GM10266 (cell line): ENCODE data around the gene MACROD2.

Experiments
- DNase-seq: peaks from one replicate; pipeline ENCODE4 v3.0.0; 2012; ENCODE audit errors: extremely low spot score
- TF ChIP-seq, protein P1 (sequence below): IDR thresholded peaks from 2 replicates; pipeline ENCODE4 v1.5.1; 2012; ENCODE audit warnings: mild to moderate bottlenecking, low read depth; ENCODE audit not compliant: control insufficient read depth, insufficient read depth; ENCODE audit errors: missing control alignments

MACROD2 gene

DNA sequence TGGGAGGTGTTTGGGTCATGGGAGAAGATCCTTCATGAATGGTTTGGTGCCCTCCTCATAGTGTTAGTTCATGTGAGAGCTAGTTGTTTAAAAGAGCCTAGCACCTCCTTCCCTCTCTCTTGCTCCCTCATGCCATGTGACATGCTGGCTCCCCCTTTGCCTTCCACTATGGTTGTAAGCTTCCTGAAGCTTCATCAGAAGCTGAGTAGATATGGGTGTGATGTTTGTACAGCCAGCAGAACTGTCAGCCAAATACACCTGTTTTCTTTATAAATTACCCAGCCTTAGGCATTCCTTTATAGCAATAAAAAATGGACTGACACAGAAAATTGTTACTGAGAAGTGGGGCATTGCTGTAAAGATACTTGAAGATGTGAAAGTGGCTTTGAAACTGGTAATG is 1073.2 kb downstream of the MACROD2 start:
- TF ChIP-seq, protein P1, sequence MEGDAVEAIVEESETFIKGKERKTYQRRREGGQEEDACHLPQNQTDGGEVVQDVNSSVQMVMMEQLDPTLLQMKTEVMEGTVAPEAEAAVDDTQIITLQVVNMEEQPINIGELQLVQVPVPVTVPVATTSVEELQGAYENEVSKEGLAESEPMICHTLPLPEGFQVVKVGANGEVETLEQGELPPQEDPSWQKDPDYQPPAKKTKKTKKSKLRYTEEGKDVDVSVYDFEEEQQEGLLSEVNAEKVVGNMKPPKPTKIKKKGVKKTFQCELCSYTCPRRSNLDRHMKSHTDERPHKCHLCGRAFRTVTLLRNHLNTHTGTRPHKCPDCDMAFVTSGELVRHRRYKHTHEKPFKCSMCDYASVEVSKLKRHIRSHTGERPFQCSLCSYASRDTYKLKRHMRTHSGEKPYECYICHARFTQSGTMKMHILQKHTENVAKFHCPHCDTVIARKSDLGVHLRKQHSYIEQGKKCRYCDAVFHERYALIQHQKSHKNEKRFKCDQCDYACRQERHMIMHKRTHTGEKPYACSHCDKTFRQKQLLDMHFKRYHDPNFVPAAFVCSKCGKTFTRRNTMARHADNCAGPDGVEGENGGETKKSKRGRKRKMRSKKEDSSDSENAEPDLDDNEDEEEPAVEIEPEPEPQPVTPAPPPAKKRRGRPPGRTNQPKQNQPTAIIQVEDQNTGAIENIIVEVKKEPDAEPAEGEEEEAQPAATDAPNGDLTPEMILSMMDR: no peak
- DNase-seq: no peak

DNA sequence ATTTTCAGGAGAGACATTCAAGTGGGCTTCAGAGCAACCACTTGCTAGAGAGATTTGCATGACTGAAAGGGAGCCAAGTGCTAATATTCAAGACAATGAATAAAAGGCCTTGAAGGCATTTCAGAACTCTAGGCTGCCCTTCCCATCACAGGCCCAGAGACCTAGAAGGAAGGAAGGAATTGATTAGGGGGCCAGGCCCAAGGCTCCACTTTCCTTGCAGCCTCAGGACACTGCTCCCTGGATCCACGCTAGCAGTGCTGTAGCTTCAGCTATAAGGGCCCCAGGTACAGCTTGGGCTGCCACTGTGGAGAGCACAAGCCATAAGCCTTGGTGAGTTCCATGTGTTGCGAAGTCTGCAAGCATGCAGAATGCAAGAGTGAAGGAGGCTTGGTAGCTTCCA is 1074.0 kb downstream of the MACROD2 start:
- TF ChIP-seq, protein P1: no peak
- DNase-seq: no peak

DNA sequence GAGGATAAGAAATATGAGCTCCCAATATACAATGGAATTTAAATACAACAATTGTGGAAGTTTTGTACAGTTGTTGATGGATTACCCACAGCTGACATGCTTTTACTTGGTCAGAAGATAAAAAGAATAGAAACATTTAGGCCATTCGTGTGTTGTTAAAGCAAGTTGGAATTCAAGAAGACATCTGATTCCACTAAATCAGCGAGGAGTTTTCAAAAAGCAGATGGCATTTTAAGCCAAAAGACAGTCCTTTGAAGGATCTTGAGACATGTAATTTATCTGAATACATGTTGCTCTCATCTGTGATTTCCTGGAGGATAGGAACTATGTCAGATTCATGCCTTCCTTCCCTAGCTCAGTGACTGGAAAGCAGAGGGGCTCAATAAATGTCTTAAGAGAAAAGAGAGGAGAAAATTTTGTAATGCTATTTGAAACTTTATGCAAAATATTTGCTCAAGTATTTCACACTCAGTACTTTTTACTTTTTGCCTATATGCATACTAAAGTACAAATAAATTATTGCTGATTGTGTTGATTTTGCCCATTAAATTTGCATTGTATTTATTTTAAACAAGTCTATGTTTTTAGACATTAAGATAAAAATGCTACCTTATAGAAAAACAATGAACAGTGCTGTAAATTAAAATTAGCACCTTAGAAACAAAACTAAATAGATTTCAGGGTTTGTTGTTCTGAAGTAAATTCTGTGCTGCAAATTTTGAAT is 1075.9 kb downstream of the MACROD2 start:
- TF ChIP-seq, protein P1: no peak
- no peak for DNase-seq

DNA sequence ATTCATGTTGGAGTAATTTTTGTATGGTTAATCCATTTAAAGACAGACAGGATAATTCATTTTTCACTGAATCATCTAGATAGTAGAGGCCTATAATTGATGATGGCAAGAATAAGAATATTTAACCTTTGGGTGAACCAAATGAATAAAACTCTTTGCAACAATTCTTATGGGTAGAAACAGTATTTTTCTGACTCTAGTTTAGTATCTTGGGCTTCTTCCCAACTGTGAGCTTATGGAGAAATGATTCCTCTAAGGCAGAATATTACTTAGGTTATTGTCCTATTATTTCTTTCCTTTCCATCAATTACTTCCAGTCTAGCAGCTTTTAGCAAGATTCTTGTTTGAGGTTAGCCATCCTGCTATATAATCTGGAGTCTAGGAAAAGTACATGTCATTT is 1077.0 kb downstream of the MACROD2 start:
- TF ChIP-seq, protein P1: no peak
- DNase-seq: no peak

DNA sequence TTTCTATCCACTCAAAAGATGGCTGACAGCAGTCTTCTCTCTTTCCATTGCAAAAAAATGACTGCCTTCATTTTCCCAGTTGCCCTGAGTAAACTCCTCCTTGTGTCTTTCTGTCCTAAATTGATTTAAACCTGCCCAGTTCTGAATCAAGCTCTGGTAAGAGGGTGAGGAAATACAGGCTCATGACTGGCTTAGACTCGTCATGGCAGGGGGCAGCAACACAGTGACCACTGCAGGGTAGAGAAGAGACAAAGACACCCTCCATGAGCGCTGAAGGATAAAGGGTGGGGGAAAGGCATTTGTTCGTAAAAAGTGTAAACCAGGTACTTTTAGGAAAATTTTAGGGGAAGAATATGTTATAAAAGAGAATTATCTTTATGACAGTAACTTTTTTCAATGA is 1080.3 kb downstream of the MACROD2 start:
- DNase-seq: no peak
- TF ChIP-seq, protein P1: no peak

DNA sequence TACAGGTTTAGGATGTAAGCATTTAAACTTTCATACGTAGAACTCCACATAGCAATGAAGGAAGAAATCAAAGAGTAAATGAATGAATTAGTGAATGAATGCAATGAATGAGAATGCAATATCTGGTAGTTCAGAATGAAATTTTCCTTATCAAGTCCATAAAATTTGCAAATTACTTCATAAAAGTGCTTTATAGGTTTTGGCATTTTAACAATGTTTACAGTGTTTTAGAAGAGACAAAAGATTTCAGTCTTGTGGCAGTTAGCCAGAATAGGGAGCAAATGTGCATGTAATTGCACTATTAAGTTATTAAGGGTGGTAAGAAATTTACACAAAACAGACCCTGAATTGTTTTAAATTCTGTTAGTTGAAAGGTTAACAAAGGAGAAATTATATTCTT is 1081.5 kb downstream of the MACROD2 start:
- TF ChIP-seq, protein P1: no peak

DNA sequence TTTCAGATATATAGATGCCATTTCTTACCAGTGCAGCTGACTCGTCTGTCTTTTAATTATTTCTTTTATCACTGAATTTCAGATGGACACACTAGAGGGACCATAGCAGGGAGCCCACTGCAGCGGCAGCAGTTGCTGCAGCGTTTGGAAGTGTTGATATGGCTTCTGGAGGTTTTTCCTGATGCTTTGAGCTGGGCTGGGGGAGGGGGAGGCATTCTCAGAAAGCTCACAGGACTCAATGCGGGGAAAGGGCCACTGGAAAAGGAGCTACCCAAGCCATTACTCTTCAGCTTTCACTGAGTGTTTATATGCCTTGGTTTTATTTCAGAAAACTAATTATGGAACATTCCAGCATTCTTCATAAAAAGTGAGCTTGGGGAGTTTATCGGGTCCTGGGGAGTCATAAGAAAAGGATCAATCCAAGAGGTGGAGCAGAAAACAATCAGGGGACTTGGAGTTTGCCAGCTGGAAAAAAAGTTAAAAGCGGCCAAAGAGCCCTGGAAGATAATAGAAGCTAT is 1082.5 kb downstream of the MACROD2 start:
- no peak for DNase-seq
- TF ChIP-seq, protein P1: no peak

More for the DNA sequence above, 1081.5 kb downstream of the MACROD2 start:
- DNase-seq: no peak
